SK-N-SH (cell line): ENCODE data around the gene RBL2.
"Not testable (repeated sequence)": the region's sequence is repeated elsewhere in the genome, so short reads cannot be mapped to it uniquely, and the experiment has no call there.

Source experiments
- CTCF ChIP-seq: fragments of 200-600 bp; sonication (generic); IDR thresholded peaks from 2 replicates; pipeline ENCODE4 v1.6.1; 2017; ENCODE audit warnings: antibody characterized with exemption, mild to moderate bottlenecking, moderate library complexity
- ELF1 ChIP-seq: IDR thresholded peaks from 2 replicates; pipeline ENCODE4 v1.4.0; 2012
- FOXJ3 ChIP-seq: sonication (generic); formaldehyde crosslinking; IDR thresholded peaks from 2 replicates; pipeline ENCODE4 v1.5.1; 2020; ENCODE audit warnings: mild to moderate bottlenecking, missing genetic modification reagents
- FOXM1 ChIP-seq: IDR thresholded peaks from 2 replicates; pipeline ENCODE4 v1.4.0; 2012; ENCODE audit warnings: low read depth, mild to moderate bottlenecking
- GABPA ChIP-seq: IDR thresholded peaks from 2 replicates; pipeline ENCODE4 v1.4.0; 2012; ENCODE audit warnings: low read depth, mild to moderate bottlenecking
- MEF2A ChIP-seq: IDR thresholded peaks from 2 replicates; pipeline ENCODE4 v1.4.0; 2012; ENCODE audit warnings: low read depth, borderline replicate concordance
- POLR2AphosphoS5 ChIP-seq: IDR thresholded peaks from 2 replicates; pipeline ENCODE4 v1.6.1; 2012; ENCODE audit warnings: low read depth, low read length
- RAD21 ChIP-seq: IDR thresholded peaks from 2 replicates; pipeline ENCODE4 v1.6.1; 2012; ENCODE audit warnings: mild to moderate bottlenecking, low read length
- REST ChIP-seq: IDR thresholded peaks from 2 replicates; pipeline ENCODE4 v1.6.1; 2012; ENCODE audit warnings: mild to moderate bottlenecking, low read depth, low read length, moderate library complexity
- SMC3 ChIP-seq: IDR thresholded peaks from 2 replicates; pipeline ENCODE4 v1.6.1; 2012; ENCODE audit warnings: low read depth, low read length, improper control_type of control experiment
- YY1 ChIP-seq: IDR thresholded peaks from 2 replicates; pipeline ENCODE4 v1.4.0; 2012; ENCODE audit warnings: low read depth, mild to moderate bottlenecking

GRCh38 chr16:53384610-53385009, 49.7 kb upstream of the RBL2 start:
- TF ChIP-seq CTCF, POLR2AphosphoS5, RAD21, GABPA, MEF2A, FOXM1, YY1, FOXJ3, ELF1, REST, SMC3: not testable (repeated sequence)
